Thoracic aorta (tissue), 2 donors: ENCODE data around the gene RUNX1. TPM values are rescaled to one million over a fixed set of nuclear protein-coding genes. Genes with fewer than 3 reads are reported as not detected.

Source experiments
- ATAC-seq: fragments of 150-250 bp; one replicate; pipeline ENCODE4 v1.8.0; 2017; ENCODE audit warnings: low read depth; ENCODE audit not compliant: insufficient number of reproducible peaks, low FRiP score
- DNase-seq: peaks from one replicate; pipeline ENCODE4 v3.0.0-alpha.2; 2020; ENCODE audit warnings: low spot score
- H3K27ac ChIP-seq, 2 donors: fragments of 200-600 bp; sonication (generic); 1 replicate in 1 of 2; 2 replicates in 1 of 2; pipeline ENCODE4 v1.5.1; 2016; ENCODE audit warnings: mild to moderate bottlenecking in 2 of 2, moderate library complexity in 2 of 2
- H3K27me3 ChIP-seq: fragments of 200-600 bp; sonication (generic); replicated peaks from 2 replicates; pipeline ENCODE4 v1.6.0; 2016; ENCODE audit warnings: mild to moderate bottlenecking; ENCODE audit not compliant: insufficient read depth
- H3K36me3 ChIP-seq: fragments of 200-600 bp; sonication (generic); one replicate; pipeline ENCODE4 v1.5.1; 2016
- H3K4me1 ChIP-seq, 2 donors: fragments of 200-600 bp; sonication (generic); 1 replicate in 1 of 2; 2 replicates in 1 of 2; pipeline versions ENCODE4 v1.5.1 to v1.6.0; 2016; ENCODE audit warnings: low read depth in 2 of 2, mild to moderate bottlenecking in 1 of 2; ENCODE audit not compliant: control insufficient read depth in 1 of 2
- H3K4me3 ChIP-seq: fragments of 200-600 bp; sonication (generic); 2 replicates; pipeline ENCODE4 v1.5.1; 2016; ENCODE audit warnings: mild to moderate bottlenecking
- H3K9me3 ChIP-seq: fragments of 200-600 bp; sonication (generic); 2 replicates; pipeline ENCODE4 v1.5.1; 2016
- total RNA-seq, 2 donors: library from RNA; depleted of rRNA; stranded (reverse); fragments of >200 nt; gene quantifications; one replicate each; pipeline versions ENCODE4 v1.1.0 to v1.2.3, GENCODE V29; 2016
- TF ChIP-seq, protein P1 (sequence below): fragments of 200-600 bp; sonication (generic); IDR thresholded peaks from one replicate; pipeline ENCODE4 v1.5.1; 2019; ENCODE audit warnings: antibody characterized with exemption

The RUNX1 gene
- total RNA-seq, 2 donors from 2014 or later, result 47.4 to 64.7 TPM

DNA sequence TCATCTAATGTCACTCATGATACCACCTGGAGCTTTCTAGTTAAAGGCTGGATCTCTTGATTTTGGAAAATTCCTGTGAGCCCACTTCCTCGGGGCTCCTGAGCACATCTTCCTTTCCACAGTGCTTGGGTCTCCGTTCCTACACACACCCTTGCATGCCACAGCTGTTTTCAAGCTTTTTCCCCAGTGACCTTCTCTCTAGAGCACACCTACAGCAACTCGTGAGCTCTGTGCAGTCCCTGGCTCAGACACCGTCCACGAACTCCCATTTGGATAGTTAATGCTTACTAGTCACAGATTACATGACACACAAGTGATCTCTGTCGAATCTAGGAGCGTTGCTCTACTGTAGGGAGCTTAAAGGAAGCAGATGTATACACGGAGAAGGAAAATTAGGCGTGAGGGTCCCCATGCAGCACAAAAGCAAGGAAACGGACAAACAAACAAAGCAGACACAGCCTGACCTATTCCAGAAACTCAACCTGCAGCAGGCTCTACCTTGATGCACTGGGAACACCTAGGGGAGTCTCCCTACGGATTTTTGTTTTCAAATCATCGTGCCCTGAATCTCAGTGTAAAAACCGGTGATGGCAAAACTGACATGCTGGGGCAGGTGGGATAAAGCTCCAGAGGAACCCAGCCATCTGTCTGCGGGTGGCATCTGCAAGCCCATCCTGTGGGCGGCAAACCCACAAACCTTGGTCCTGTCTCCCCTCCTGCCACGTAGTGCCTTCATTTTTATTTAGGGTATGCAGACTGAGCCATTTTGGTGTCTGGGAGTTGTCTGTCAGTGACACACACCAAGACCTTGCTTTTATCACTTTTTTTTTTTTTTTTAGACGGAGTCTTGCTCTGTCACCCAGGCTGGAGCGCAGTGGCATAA is 177.8 kb downstream of the RUNX1 start:
- Histone ChIP-seq H3K4me1 (peaks cover 0 to 11% of the 10 kb centered on the region in 2 donors), H3K27ac (no peak overlapping the region), H3K4me3 (no peak overlapping the region), H3K27me3 (no peaks in the 10 kb centered on the region), H3K36me3 (no peaks in the 10 kb centered on the region), H3K9me3 (no peaks in the 10 kb centered on the region)
- ATAC-seq (no peak), DNase-seq (no peak)
- TF ChIP-seq, protein P1, sequence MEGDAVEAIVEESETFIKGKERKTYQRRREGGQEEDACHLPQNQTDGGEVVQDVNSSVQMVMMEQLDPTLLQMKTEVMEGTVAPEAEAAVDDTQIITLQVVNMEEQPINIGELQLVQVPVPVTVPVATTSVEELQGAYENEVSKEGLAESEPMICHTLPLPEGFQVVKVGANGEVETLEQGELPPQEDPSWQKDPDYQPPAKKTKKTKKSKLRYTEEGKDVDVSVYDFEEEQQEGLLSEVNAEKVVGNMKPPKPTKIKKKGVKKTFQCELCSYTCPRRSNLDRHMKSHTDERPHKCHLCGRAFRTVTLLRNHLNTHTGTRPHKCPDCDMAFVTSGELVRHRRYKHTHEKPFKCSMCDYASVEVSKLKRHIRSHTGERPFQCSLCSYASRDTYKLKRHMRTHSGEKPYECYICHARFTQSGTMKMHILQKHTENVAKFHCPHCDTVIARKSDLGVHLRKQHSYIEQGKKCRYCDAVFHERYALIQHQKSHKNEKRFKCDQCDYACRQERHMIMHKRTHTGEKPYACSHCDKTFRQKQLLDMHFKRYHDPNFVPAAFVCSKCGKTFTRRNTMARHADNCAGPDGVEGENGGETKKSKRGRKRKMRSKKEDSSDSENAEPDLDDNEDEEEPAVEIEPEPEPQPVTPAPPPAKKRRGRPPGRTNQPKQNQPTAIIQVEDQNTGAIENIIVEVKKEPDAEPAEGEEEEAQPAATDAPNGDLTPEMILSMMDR, result no peak

DNA sequence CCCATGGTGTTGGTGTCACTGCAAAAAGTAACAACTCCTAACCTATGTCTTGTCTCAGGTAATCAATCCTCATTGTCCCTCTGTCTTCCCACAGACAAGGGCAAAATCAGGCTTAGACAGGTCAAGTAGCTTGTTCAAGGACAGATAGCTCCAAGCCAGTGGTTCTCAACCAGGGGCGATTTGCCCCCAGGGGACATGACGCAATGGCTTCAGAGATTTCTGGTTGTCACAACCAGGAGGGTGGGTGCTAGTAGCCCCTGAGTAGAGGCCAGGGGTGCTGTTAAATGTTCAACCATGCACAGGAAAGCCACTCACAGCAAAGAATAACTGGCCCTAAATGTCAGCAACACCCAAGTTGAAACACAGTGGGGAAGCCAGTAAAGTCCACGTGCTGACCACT is 178.9 kb downstream of the RUNX1 start:
- Histone ChIP-seq H3K4me1 (peaks cover 0 to 10% of the 10 kb centered on the region in 2 donors), H3K27ac (no peak overlapping the region), H3K9me3 (no peaks in the 10 kb centered on the region), H3K4me3 (no peak overlapping the region), H3K27me3 (no peaks in the 10 kb centered on the region), H3K36me3 (no peaks in the 10 kb centered on the region)
- DNase-seq (no peak), ATAC-seq (no peak)
- TF ChIP-seq, protein P1, result no peak

DNA sequence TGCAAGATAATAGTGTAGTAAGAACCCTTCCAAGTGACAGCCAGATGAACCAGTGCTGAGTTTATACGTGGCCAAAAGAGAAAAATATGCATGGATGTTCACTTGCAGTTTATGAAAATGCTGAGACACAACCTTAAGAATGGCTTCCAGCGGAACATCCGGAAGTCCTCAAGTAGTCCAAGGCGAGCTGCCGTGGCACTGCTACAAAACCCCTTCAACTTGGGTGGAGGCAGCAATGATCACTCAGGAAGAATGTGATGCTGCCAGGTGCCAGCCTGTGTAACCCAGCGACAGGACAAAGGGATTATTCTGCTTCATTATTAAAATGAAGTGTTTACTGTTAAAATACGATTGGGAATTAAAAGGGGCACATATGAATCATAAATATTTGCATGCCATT is 179.6 kb downstream of the RUNX1 start:
- no peak for DNase-seq
- ATAC-seq, result no peak

DNA sequence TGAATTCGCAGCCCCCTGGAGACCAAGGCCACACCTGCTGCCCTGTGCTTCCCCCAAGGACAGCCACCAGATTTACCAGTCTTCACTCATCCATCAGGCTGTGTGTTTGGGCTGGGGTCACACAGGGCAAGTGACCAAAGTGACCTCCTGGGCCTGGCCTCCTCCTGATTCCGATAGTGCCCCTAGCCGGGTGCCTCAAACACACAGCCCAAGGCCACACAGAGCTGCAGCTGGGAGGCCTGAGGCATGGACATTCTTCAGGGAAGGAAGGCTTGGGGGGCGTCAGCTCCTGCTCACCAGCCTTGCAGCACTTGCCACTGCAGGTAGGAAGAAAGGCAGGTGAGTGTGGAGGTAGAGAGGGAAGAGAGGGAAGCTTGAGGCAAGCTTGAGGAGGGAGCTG is 181.3 kb downstream of the RUNX1 start:
- Histone ChIP-seq H3K9me3 (no peaks in the 10 kb centered on the region), H3K27me3 (no peaks in the 10 kb centered on the region), H3K27ac (no peak overlapping the region), H3K36me3 (no peaks in the 10 kb centered on the region), H3K4me1 (no peaks in the 10 kb centered on the region), H3K4me3 (no peak overlapping the region)
- TF ChIP-seq, protein P1, result no peak
- ATAC-seq, result no peak
- DNase-seq, result no peak

More for the DNA sequence above, 179.6 kb downstream of the RUNX1 start:
- Histone ChIP-seq H3K27me3 (no peaks in the 10 kb centered on the region), H3K9me3 (no peaks in the 10 kb centered on the region), H3K4me3 (no peak overlapping the region), H3K36me3 (no peaks in the 10 kb centered on the region), H3K4me1 (peaks cover 0 to 3% of the 10 kb centered on the region in 2 donors), H3K27ac (no peak overlapping the region)
- TF ChIP-seq, protein P1, result no peak

DNA sequence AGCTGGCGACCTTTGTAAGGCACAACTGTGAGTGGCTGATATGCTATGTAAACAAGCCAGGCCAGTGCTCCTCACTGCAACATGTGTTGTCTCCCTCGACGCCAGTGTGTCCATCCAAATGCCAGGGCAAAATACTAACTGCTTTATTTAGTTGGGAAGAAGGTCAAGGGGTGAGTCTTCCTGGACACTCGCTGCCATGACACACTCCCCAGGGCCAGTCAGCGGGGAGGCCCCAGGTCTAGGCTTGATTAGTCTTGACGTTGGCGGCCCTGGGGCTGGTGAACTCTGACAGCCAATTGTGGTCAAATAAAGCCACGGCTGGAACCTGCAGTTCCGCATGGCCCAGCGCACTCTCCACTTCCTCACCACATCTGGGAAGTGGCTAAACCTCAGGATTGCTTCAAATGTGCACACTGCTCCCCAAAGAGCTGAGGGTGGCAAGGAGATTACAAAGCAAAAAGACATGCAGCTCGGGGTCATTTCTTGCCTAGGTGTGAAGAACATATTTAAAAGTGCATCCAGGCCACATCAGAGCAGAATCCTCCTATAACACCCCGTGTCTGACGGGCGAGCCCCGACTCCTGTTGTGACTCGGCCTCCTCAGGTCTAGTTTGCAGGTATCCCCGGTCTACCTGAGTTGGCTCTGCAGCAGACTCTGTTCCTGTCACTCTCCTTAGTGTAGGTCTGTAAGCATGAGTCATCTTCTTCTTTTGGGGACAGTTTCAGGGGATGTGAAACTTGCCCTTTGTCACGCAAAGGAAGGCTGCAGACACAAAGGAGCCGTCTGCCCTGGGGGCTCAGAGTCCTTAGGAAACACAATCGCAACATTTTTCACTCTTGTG is 183.5 kb downstream of the RUNX1 start:
- Histone ChIP-seq H3K9me3 (no peaks in the 10 kb centered on the region), H3K36me3 (no peaks in the 10 kb centered on the region), H3K4me3 (no peak overlapping the region), H3K27ac (no peak overlapping the region), H3K27me3 (no peaks in the 10 kb centered on the region), H3K4me1 (no peaks in the 10 kb centered on the region)
- TF ChIP-seq, protein P1, result no peak
- no peak for DNase-seq
- ATAC-seq, result no peak
